ENCODE measurements around the gene BRS3. TPM values are rescaled to one million over a fixed set of nuclear protein-coding genes. Genes with fewer than 3 reads are reported as not detected.

The BRS3 gene
- polyA plus RNA-seq, 2 of the 4 experiments (the other 2 are of a cell fraction): not detected

DNA sequence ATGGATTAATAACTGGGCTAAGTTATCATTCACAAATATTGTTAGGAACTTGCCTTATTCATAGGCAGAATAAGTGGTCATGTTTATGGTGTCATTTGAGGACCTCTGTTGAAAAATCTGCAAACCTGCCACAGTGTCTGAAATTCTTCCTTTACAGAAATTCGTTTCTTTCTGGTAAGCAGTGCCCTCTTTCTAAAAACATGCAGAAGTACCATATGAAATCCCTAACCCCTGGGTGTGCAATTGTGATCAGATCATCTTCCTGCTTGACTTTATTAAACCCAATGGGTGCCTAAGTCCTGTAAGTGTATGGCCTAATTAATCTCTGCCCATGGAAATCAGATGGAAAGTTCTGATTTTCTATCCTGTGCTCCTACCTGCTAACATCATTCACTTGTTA, 5.3 kb downstream of the BRS3 start (continued):
- TF ChIP-seq FOSB (CRISPR knock-in tag; IDR thresholded peaks at IDR 0.05) (no peak), NR3C1 (IDR thresholded peaks at IDR 0.05) (no peak), EHMT2 (IDR thresholded peaks at IDR 0.05; ENCODE audit: low read depth) (no peak)

GRCh38 chrX:136495043-136495442, 7.3 kb downstream of the BRS3 start:
- WGBS (ENCODE audit: missing lambda C conversion rate): 77% methylated on average over 4 of the region's 4 CpGs
- Histone ChIP-seq H3K4me2 (no peak overlapping the region), H3K4me1 (peaks cover 13% of the 10 kb centered on the region; the same call in 2 of the 3 replicates), H3K27ac (no peak overlapping the region), H3K9me3 (no peaks in the 10 kb centered on the region), H3K4me3 (no peak overlapping the region)
- DNase-seq (ENCODE audit: low read depth in 1 of 2, low spot score in 1 of 2) (no peak), FAIRE-seq (no peak), ATAC-seq (no peak)
- CTCF ChIA-PET: no interaction called here
- TF ChIP-seq HOXA7 (CRISPR knock-in tag; IDR thresholded peaks at IDR 0.05): no peak
- no peak for TF ChIP-seq NPAS2 (CRISPR knock-in tag; IDR thresholded peaks at IDR 0.05; ENCODE audit: borderline replicate concordance)
- TF ChIP-seq POLR2AphosphoS2 (conservative IDR thresholded peaks at IDR 0.05; ENCODE audit: low read length): no peak
- no peak for TF ChIP-seq ZC3H11A (IDR thresholded peaks at IDR 0.05)
- TF ChIP-seq, protein P1, sequence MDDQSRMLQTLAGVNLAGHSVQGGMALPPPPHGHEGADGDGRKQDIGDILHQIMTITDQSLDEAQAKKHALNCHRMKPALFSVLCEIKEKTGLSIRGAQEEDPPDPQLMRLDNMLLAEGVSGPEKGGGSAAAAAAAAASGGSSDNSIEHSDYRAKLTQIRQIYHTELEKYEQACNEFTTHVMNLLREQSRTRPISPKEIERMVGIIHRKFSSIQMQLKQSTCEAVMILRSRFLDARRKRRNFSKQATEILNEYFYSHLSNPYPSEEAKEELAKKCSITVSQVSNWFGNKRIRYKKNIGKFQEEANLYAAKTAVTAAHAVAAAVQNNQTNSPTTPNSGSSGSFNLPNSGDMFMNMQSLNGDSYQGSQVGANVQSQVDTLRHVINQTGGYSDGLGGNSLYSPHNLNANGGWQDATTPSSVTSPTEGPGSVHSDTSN (IDR thresholded peaks at IDR 0.05): no peak
- no peak for TF ChIP-seq CBX8 (IDR thresholded peaks at IDR 0.05)
- no peak for TF ChIP-seq CHD4 (IDR thresholded peaks at IDR 0.05; ENCODE audit: borderline replicate concordance)
- no peak for TF ChIP-seq RNF2 (IDR thresholded peaks at IDR 0.05; ENCODE audit: borderline replicate concordance, low read depth)
- POLR2A ChIA-PET: no interaction called here

DNA sequence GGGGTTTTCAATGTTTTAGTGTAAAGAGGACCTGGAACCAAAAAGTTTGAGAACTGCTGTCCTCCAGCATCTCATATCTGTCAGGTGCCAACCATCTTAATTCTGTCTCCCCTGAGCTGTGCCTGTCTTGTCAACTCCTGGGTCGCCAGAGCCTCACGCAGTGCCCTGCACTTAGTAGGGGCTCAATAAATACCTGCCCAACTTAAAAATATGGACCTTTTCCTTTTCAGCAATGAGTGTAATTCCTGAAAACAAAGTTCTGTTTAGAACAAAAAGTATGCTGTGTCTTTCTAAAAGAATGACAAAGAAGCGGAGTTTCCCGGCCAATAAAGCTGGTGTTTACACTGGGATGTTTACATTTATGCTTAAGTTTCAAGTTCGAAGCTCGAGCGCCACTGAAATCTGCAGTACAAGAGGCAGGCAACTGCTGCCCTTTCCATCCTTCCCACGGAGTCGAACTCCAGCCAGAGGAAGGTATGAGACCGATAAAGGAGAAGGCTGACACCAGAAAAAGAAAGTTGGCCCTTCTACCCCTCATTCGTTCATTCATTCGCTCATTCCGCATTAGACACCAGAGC, 8.5 kb downstream of the BRS3 start:
- peak overlapping the region; percentile 71 for H3K4me3 ChIP-seq
- TF ChIP-seq NPAS2 (CRISPR knock-in tag; IDR thresholded peaks at IDR 0.05; ENCODE audit: borderline replicate concordance): no peak
- TF ChIP-seq BCL3 (IDR thresholded peaks at IDR 0.05): no peak
- ATAC-seq (no peak; a peak in 1 of 6 replicates), FAIRE-seq (peak; percentile 78), DNase-seq (ENCODE audit: low read depth in 1 of 2, low spot score in 1 of 2) (no peak)
- WGBS (ENCODE audit: missing lambda C conversion rate): 2% methylated on average over 13 of the region's 13 CpGs
- H3K27ac ChIP-seq: peak overlapping the region; percentile 97 to 98
- H3K9me3 ChIP-seq: no peaks in the 10 kb centered on the region
- peak overlapping the region; percentile 89 for H3K4me2 ChIP-seq
- peaks cover 13% of the 10 kb centered on the region; the same call in 2 of the 3 replicates for H3K4me1 ChIP-seq
- ChIA-PET POLR2A (interaction anchor here (1.4 to 1.9 kb wide), 3 partner anchors 19 to 384 kb away, joined by 3 to 9 read pairs (median 4); partner anchors contain the start of gene RBMX), CTCF (interaction anchor here (0.6 to 1.0 kb wide), 2 partner anchors 75 to 1718 kb away, joined by 3 to 4 read pairs; no protein-coding TSS in a partner anchor)

- peak; percentile 65 for FAIRE-seq
- under 1% methylated on average over 15 of the region's 111 CpGs for WGBS (ENCODE audit: missing lambda C conversion rate)
Observed at GRCh38 chrX:136496764-136497555, 9.2 kb downstream of the BRS3 start.

More at GRCh38 chrX:136496764-136497555, 9.2 kb downstream of the BRS3 start:
- Histone ChIP-seq H3K27ac (peak overlapping the region; percentile 97 to 98), H3K9me3 (no peaks in the 10 kb centered on the region), H3K4me1 (peaks cover 13% of the 10 kb centered on the region; the same call in 2 of the 3 replicates), H3K4me3 (peak overlapping the region; percentile 71), H3K4me2 (peak overlapping the region; percentile 89)
- CTCF ChIA-PET: interaction anchor here (0.6 to 1.0 kb wide), 3 partner anchors 75 to 198 kb away, joined by 3 to 4 read pairs (median 3); no protein-coding TSS in a partner anchor
- POLR2A ChIA-PET: interaction anchor here (0.7 to 1.9 kb wide), 5 partner anchors 11 to 383 kb away, joined by 3 to 9 read pairs (median 4); partner anchors contain the start of gene RBMX
- DNase-seq (ENCODE audit: low read depth in 1 of 2, low spot score in 1 of 2): peak; percentile 45 to 92
- TF ChIP-seq, protein P2, sequence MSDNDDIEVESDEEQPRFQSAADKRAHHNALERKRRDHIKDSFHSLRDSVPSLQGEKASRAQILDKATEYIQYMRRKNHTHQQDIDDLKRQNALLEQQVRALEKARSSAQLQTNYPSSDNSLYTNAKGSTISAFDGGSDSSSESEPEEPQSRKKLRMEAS (IDR thresholded peaks at IDR 0.05): peak; percentile 72
- TF ChIP-seq CHD4 (IDR thresholded peaks at IDR 0.05; ENCODE audit: borderline replicate concordance) (no peak), BCL3 (IDR thresholded peaks at IDR 0.05) (peak; percentile 46; the same call in 2 of the 3 replicates), POLR2A (IDR thresholded peaks at IDR 0.05; ENCODE audit: low read length) (peak; percentile 28), RFX5 (IDR thresholded peaks at IDR 0.05) (no peak), USF2 (IDR thresholded peaks at IDR 0.05) (no peak), HDAC2 (IDR thresholded peaks at IDR 0.05) (no peak), SMC3 (IDR thresholded peaks at IDR 0.05) (no peak), RNF2 (IDR thresholded peaks at IDR 0.05; ENCODE audit: borderline replicate concordance, low read depth) (no peak), GATA3 (IDR thresholded peaks at IDR 0.05; ENCODE audit: borderline replicate concordance) (no peak), PHF8 (IDR thresholded peaks at IDR 0.05; ENCODE audit: borderline replicate concordance, low read depth) (peak; percentile 83), CEBPB (IDR thresholded peaks at IDR 0.05) (no peak), JUN (IDR thresholded peaks at IDR 0.05) (peak; percentile 37 to 72; a peak in 4 of 5 replicates)
- TF ChIP-seq, protein P3, sequence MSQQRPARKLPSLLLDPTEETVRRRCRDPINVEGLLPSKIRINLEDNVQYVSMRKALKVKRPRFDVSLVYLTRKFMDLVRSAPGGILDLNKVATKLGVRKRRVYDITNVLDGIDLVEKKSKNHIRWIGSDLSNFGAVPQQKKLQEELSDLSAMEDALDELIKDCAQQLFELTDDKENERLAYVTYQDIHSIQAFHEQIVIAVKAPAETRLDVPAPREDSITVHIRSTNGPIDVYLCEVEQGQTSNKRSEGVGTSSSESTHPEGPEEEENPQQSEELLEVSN (IDR thresholded peaks at IDR 0.05; ENCODE audit: borderline replicate concordance, low read depth): no peak
- TF ChIP-seq, protein P1 (IDR thresholded peaks at IDR 0.05): no peak
- peak; percentile 87 to 90 for ATAC-seq
